Posterior vena cava (tissue), 2 donors: ENCODE measurements around the gene GLIPR1. TPM values are rescaled to one million over a fixed set of nuclear protein-coding genes. Genes with fewer than 3 reads are reported as not detected.
"Not testable (repeated sequence)": the region's sequence is repeated elsewhere in the genome, so short reads cannot be mapped to it uniquely, and the experiment has no call there.

Experiments
- DNase-seq: peaks from one replicate; pipeline ENCODE4 v3.0.0-alpha.2; 2020; ENCODE audit warnings: low spot score
- intact Hi-C, 2 donors: fragments of 100-400 bp; cut with DNase I; formaldehyde crosslinking; loops; one replicate each; pipeline versions ENCODE4 v1.14.1 to v1.14.2; 2022 to 2023
- total RNA-seq, 2 donors: library from RNA; stranded (reverse); fragmentation: NEBNext Ultra II Directional; extraction: Animal tissue kit (Norgen Biotek cat#: 25700); gene quantifications; one replicate each; pipeline ENCODE4 v1.2.1, GENCODE V29; 2021
- donor health status: DM: yes; HTN: yes; CAD: no.
- donor health status: DM: yes; HTN: yes; CAD: no.

The GLIPR1 gene
- total RNA-seq, 2 donors from 2014 or later, result 57.2 to 68.0 TPM

DNA sequence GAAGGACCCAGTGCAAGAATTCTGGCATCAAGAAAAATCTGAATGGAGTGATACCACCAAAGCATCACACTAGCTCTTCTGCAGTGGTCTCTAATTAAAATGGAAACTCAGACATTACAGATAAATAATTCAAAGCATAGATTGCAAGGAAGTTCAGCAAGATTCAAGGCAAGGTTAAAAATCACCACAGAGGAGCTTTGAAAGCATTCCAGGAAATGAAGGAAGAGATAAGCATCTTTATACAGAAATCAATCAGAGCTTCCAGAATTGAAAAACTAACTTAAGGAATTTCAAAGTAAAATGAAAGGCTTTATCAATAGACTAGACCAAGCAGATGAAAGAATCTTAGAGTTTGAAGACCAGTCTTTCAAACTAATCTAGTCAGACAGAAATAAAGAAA lies 20.4 kb upstream of the GLIPR1 start:
- no peak for DNase-seq
- intact Hi-C loops, result no loop called here

DNA sequence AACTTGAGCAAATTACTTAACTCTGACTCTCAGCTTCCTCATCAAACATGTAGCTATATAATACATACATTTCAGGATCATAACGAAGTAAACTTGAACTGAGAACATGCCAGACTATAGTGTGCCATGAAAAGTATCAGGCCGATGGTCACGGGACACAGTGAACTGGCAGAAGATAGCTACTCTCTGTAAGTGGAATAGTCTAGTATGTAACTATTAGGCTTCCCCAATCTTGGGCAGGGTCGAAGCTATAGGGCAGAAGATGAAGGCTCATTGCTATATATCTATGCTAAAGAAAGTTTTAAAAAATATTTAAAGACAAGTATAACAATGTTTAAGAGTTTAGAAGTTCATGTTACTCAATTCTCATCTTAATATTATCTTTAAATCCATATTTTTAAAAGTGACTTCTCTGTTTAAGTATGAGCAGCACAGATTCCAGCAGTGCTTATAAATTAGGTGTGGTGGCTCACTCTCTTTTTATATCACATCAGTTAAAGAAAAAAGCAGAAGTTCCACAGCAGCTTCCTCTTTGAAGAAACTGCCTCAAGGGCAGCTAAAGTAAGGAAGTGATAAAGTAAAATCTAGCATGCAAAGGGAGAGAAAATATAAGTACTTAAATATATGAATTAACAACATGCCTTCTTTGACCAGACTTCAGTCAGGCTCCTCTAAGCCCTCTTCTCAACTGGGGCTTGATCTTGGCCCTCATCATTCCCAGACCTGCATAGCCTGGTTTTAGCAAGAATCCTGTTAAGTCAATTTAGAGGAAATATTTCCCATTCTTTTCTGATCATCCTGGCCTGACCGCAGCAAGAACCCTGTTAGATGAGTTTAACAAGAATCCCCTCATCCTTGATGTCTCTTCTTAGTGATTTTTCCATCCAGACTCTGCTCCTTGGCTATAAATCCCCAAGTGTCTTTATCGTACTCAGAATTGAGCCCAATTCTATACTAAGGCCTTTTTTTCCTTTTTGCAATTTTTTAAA lies 8.4 kb upstream of the GLIPR1 start:
- DNase-seq, result no peak
- intact Hi-C loops, result no loop called here

DNA sequence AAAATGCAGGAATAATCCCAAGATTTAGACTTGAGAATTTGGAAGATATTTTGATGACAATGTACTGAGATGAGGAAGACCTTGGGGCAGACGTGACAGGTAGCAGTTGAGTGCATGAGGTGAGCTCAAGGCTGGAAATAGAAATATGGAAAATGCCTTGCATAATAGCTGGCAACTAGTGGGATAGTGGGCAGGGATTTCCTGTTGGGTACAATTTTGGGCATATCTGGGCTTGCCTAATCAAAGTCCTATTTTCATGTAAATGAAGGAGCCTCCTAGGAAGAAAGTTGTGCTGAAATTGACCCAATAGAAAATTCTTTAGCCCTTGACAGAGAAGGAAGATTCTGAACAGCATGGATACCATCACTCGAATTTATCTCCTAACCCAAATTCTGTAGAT lies 6.4 kb upstream of the GLIPR1 start:
- intact Hi-C loops, result no loop called here
- no peak for DNase-seq

DNA sequence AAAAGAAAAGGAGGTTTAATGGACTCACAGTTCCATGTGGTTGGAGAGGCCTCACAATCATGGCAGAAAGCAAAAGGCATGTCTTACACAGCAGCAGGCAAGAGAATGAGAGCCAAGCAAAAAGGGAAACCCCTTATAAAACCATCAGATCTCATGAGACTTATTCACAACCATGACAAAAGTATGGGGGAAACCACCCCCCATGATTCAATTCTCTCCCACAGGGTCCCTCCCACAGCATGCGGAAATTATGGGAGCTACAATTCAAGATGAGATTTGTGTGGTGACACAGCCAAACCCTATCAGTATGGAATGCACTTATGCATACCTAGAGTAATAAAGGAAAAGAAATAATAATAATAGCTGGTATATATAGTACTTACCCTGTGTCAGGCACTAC lies 4.5 kb upstream of the GLIPR1 start:
- no peak for DNase-seq
- intact Hi-C loops, result no loop called here

DNA sequence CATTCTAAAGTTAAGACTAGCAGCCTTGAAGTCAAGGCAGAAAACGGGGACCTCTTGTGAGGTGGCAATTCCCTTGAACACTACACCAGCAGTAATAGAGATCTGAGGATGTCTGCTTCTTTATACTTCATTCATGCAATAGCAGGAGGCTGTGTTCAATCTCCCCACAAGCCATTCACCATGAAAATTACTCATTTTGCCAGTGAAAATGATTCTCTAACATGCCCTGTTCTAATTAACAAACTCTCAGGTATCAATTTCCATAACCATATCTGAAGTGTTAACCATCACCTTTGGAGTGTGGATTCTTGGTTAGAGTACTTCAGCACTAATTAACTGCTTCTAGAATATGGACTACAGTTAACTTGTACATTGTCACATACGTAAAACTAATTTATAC lies 3.4 kb upstream of the GLIPR1 start:
- DNase-seq, result no peak
- intact Hi-C loops, result no loop called here

DNA sequence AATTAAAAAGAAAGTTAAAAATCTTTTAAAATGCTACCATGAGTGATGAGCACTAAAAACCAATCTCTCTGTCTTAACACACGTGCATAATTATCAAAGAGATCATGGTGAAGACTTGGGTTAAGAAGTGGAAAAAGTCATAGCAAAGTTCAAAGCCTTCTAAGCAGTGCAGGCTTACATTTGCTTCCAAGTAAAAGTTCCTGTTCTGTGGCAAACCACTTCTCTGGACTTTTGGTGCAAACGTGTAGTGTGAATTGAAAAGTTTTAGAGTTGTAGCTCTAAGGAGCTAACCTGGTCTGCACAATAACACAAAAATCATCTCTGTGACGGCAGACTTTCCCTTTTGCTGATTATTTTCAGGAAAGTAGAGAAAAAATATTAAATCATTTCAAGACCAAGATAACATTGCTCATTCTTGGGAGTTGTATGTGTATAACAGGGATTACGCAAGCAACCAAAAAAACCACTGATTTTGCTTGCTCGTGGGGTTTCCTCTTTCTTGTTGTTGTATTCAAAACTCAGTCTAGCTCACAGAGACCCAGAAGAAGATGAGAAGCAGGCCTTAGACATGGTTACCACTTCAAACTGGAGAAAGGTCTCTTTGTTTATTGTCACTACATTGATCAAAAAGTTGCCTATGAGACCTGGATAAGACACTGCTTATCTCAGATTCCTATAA lies 2.3 kb upstream of the GLIPR1 start:
- DNase-seq, result no peak
- intact Hi-C loops, result no loop called here

DNA sequence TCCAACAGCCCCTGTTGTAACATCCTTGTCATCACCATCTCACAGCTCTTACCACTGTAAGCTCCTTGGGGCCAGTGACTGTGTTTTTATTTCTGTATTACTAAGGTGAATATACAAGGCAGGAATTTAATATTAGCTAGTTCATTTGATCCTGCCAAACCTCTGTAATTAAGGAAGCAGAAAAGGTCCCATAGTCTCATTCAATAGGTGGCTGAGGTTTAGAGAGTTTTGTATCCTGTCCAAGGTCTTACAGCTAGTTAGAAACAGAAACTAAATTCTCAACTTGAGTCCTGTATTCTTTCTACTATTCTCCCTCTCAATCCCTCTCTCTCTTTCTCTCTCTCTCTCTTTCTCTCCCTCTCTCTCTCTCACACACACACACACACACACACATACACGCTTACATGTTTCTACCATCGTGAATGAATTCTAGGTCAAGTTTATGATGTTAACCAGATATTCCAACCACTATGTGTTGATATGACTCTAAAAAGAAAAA lies 543 bp upstream of the GLIPR1 start:
- no peak for DNase-seq
- intact Hi-C loops, result loop anchor here in 1 of 2 donors (10.0 kb wide), 2 partner anchors 85 to 145 kb away; partner anchors contain the start of genes CAPS2, GLIPR1L1 and GLIPR1L2

DNA sequence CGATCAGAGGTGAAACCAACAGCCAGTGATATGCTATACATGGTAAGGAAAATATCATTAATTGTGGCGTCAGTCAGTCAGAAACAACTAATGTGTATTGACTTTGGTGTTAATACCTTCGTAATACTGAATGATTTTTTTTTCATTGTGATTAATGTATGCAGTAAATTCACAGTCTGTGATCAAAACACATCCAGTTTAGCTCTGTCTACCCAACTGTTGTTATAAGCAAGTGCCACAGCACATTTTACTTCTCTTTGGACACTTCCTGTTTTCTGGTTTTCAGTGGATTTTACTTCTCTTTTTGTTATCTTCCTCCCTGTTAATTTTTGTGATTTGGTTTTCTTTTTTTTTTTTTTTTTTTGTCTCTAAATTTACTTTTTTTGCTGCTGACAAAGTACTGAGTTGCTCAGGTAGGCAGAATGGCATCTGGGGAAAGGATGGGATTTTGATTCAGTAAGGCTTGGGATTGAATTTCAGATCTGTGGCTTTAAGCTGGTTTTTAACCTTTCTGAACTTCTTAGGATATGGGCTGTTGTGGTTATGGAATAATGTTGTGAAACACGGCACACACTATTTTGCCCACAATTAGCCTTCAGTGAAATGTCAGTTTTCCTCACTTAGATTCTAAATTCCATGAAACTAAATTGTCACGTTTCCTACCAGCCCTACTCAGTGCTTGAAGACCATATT lies 604 bp downstream of the GLIPR1 start:
- DNase-seq, result no peak
- intact Hi-C loops, result loop anchor here in 1 of 2 donors (10.0 kb wide), 2 partner anchors 86 to 146 kb away; partner anchors contain the start of genes CAPS2, GLIPR1L1 and GLIPR1L2

DNA sequence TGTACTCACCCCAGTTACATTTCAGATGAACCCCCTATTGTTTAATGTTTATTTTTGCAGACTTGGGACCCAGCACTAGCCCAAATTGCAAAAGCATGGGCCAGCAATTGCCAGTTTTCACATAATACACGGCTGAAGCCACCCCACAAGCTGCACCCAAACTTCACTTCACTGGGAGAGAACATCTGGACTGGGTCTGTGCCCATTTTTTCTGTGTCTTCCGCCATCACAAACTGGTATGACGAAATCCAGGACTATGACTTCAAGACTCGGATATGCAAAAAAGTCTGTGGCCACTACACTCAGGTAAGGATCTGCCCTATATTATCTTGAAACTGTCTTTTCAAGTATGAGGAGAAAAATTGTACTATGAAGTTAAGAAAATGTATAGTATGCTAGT lies 1.2 kb downstream of the GLIPR1 start:
- DNase-seq, result no peak
- intact Hi-C loops, result loop anchor here in 1 of 2 donors (10.0 kb wide), 2 partner anchors 87 to 147 kb away; partner anchors contain the start of genes CAPS2, GLIPR1L1 and GLIPR1L2

DNA sequence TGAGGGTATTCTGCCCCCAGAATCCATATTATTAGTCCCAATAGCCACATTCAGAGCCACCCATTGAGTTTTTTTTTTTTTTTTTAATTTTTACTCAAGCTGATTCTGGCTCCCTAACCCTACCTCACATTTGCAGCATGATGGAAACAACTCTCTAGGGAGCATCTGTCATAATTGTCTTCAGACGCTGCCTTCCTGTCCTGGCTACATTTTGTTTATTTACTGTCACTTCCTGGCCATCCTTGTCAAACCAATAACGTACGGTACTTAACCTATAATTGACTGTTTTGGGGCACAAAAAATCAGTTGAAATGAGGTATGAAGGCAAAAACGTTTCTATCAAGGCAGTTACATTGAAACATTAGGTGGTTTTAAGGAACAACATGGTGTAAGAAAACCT lies 2.1 kb downstream of the GLIPR1 start:
- intact Hi-C loops, result loop anchor here in 1 of 2 donors (10.0 kb wide), 2 partner anchors 88 to 148 kb away; partner anchors contain the start of genes CAPS2, GLIPR1L1 and GLIPR1L2
- DNase-seq, result no peak

DNA sequence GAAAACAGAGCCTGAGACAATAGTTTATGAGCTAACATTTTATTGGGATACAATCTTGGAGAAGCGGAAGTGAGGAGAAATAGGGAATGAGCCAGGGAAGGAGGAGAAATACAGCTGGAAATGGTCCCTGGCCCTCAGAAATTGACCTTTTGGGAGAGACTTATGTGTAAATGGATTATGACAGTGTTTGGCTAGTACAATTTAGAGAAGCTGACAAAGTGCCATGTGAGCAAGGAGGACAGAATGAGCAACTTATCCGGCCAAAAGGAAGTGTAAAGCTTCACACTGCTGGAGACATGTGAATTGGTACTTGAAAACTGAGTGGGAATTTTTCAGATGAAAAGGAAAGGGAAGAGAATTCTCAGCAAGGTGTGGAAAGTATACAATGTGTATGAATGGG lies 2.9 kb downstream of the GLIPR1 start:
- intact Hi-C loops, result loop anchor here in 1 of 2 donors (10.0 kb wide), 2 partner anchors 89 to 149 kb away; partner anchors contain the start of genes CAPS2, GLIPR1L1 and GLIPR1L2
- no peak for DNase-seq

DNA sequence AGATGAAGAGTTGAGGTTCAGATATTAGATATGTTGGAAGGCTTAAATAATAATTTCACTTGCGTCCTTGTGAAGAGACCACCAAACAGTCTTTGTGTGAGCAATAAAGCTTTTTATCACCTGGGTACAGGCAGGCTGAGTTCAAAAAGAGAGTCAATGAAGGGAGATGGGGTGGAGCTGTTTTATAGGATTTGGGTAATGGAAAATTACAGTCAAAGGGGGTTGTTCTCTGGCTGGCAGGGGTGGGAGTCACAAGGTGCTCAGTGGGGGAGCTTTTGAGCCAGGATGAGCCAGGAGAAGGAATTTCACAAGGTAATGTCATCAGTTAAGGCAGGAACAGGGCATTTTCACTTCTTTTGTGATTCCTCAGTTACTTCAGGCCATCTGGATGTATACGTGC lies 3.9 kb downstream of the GLIPR1 start:
- intact Hi-C loops, result loop anchor here in 1 of 2 donors (10.0 kb wide), 2 partner anchors 90 to 150 kb away; partner anchors contain the start of genes CAPS2, GLIPR1L1 and GLIPR1L2
- DNase-seq, result not testable (repeated sequence)

DNA sequence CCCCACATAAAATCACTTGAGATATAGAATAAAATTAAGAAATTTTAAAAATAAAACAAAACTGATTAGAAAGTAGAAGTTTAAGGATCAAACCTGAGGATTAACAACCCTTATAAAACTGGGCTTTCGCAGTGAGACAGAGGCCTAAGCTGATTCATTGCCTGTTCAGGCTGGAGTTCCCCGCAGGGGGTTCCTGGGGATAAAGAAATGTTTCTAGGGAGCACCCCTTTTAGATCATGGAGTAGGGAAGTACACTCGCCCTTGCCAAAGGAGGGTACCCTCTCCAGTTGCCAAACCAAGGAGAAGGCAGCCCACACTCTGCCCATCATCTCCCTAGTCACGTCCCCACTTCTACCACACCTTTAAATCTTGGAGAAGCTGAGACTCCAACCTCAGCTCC lies 6.8 kb downstream of the GLIPR1 start:
- intact Hi-C loops, result loop anchor here in 1 of 2 donors (10.0 kb wide), 2 partner anchors 93 to 153 kb away; partner anchors contain the start of genes CAPS2, GLIPR1L1 and GLIPR1L2
- no peak for DNase-seq

DNA sequence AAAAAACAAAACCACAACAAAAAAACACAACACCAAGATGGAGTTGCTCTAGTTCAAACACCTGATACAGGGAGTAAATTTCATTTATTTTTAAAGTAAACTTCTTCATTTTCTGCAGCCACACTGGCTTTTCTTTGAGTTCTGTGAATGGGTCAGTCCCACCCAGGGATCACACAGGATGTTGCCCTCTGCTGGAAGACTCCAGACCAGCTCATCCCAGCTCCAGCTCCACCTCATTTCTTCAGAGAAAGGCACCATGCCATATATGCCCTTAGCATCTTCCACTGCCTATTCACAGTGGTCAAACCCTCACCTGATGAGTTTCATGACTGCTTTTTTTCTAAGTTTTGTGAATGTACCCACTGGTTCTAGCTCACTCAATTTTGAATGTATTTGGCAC lies 8.0 kb downstream of the GLIPR1 start:
- intact Hi-C loops, result loop anchor here in 1 of 2 donors (10.0 kb wide), 2 partner anchors 94 to 154 kb away; partner anchors contain the start of genes CAPS2, GLIPR1L1 and GLIPR1L2
- no peak for DNase-seq

DNA sequence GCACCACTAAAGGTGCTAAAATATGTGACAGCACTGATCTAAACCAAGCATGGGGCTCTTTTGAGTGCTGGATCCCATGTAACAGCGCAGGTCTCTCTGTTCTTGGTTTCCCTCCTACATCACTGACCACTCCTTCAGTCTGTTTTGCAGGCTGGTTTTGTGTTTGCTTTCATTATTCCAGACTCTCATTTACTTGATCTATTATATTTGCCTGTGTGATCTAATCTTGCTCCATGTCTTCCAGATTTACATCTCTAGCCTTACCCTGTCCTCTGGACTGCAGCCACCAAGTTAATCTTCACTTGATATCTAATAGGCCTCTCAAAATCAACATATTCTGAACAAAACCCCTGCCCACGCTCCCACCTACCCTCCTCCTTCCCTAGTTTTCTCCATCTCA lies 8.6 kb downstream of the GLIPR1 start:
- no peak for DNase-seq
- intact Hi-C loops, result loop anchor here in 1 of 2 donors (10.0 kb wide), 2 partner anchors 94 to 154 kb away; partner anchors contain the start of genes CAPS2, GLIPR1L1 and GLIPR1L2

DNA sequence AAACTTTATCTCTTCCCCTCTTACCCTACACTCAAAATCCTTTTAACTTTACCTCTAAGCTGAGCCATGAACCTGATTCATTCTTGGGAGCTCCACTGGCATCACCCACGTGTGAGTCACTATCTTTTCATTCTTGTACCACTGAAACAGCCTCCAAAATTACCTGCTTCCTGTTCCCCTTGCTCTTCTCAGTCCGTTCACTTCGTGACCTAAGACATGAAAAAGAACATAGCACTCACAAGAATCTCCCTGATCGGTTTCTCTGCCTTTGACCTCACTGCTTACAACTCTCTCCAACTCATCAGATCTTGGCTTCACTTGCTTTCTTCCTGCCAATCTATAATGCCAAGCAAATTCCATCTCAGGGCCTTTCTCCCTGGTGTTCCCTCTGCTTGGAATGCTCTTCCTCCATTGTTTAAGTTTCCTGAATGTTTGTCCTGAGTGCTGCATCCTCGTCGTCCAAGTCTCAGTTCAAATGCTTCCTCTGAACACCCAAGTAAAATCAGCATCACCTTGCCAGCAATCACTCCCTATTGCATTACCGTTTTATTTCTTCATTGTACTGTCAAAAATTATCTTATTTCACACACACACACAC lies 9.2 kb downstream of the GLIPR1 start:
- DNase-seq, result no peak
- intact Hi-C loops, result loop anchor here in 1 of 2 donors (10.0 kb wide), 2 partner anchors 95 to 155 kb away; partner anchors contain the start of genes CAPS2, GLIPR1L1 and GLIPR1L2

DNA sequence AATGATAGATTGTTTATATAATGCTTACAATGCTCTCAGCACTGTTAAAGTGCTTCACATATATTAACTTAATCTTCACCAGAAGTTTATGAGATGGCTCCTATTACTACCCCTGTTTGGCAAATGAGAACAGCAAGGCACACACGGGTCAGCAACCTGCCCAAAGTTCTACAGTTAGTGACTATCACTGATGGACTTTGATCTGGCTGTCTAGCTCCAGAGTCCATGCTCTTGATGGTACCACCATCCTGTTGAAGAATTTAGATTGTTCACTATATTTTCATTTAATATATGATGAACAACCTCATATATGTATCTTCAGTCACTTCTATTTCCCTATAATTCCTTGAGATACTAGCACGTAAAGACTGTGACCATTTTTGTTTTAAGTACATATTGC lies 10.6 kb downstream of the GLIPR1 start:
- intact Hi-C loops, result no loop called here
- DNase-seq, result no peak

DNA sequence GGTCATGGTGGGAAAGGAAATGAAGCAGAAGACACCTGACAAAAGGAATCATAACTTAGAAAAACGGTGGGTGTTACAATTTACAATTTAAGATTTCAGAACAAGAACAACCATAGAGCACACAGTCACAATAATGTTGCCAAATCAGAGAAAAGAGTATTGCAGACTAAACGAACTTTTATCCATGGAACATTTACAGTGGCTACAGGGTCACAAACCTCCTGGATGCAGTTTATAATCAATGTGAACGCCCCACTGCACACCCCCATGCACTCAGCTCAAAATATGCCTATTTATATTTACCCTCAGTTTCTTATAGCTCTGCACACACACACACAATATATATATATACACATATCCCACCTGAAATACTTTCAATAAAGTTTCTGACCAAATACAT lies 22.9 kb downstream of the GLIPR1 start:
- intact Hi-C loops, result no loop called here
- DNase-seq, result no peak
